Activated CD8-positive, alpha-beta memory T cell treated with anti-CD3 and anti-CD28 coated beads, Interleukin-2, amount 50 U/mL, for 4 hours (primary cell): ENCODE measurements around the gene GULP1.

Experiments
- DNase-seq: peaks from one replicate; pipeline ENCODE4 v3.0.0-alpha.2; 2020

The GULP1 gene

GRCh38 chr2:188381614-188382013 lies 89.9 kb downstream of the GULP1 start:
- DNase-seq = no peak

- DNase-seq = no peak
Measured at GRCh38 chr2:188382107-188382506, 90.4 kb downstream of the GULP1 start.

DNA sequence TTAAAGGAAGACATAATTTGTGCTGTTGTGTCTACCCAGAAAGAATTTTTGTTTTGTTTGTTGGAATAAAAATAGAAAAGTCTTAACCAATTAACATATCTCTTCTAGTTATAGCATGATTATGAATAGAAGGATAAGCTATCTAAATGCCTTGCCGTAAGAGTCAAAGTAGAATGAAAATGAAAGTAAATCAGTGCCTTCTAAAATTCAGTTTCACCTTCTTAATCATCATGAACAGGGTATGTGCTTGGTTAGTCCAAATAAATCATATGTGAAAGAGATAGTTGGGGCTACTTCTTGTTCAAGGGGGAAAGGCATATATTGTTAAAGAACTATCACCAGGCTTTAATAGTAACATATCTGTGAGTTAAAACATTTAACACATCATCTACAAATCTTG lies 91.5 kb downstream of the GULP1 start:
- DNase-seq = no peak

- no peak for DNase-seq
Measured at GRCh38 chr2:188385857-188386256, 94.2 kb downstream of the GULP1 start.

GRCh38 chr2:188388831-188389230 lies 97.2 kb downstream of the GULP1 start:
- no peak for DNase-seq

GRCh38 chr2:188391354-188391753 lies 99.7 kb downstream of the GULP1 start:
- DNase-seq = no peak

DNA sequence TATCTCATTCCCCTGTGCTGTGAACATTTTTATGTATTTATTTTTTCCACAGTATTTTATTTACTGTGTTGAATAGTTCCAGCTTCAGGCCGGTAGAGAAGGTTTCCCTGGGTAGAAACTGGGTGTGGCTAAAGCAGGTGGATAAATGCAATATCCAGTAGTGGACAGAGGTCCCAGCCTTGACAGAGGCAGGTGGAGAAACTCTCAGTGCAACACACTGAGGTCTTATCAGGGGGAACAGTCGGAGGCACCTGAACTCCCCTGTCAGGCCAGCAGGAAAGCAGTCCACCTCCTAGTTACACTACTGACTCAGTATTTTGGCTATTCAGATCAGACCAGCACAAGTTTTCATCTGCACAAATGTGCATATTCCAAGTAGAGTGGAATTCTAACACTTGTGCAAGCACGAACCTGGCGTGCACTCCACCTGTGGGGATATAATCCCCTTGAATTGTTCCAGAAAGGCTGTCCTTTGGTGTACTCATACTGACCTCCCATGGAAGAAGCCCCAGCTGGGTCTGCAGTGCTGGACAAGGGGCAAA lies 103.3 kb downstream of the GULP1 start:
- DNase-seq = no peak

DNA sequence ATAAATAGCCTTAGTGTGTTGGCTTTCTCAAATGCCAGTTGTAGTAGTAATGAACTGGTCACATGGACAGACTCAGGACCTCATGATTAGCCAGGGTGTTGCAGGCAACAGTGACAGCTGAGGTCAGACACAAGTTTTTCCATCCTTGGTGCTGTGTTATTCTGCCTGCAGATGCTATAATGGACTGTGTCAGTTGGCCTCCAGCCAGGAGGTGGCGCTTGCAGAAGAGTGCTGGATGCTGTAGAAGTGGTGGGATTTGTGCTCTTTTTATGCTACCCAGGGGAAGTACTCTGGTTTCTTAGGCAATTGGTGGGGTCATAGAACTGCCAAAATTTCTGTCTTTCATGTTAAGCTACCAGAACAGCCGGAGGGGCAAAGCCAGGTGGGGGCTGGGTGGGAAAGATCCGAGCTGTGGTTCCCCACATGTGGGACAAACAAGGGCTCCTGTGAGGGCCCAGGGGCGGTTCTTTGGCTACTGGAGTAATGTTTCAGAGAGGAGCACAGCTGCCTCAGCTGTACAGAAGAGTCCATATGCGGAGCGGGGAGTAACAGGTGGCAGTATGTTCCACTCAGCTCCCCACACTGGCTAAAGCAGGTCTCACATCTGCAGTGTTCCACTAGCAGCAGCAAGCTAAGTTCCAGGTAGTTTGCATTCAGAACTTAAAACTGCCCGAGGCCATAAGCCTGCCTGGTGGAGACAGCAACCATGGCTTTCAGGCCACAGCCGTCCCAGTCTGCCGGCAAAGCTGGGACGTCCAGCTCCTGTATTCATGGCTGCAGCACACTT lies 104.4 kb downstream of the GULP1 start:
- no peak for DNase-seq

GRCh38 chr2:188399159-188399558 lies 107.5 kb downstream of the GULP1 start:
- DNase-seq = no peak

DNA sequence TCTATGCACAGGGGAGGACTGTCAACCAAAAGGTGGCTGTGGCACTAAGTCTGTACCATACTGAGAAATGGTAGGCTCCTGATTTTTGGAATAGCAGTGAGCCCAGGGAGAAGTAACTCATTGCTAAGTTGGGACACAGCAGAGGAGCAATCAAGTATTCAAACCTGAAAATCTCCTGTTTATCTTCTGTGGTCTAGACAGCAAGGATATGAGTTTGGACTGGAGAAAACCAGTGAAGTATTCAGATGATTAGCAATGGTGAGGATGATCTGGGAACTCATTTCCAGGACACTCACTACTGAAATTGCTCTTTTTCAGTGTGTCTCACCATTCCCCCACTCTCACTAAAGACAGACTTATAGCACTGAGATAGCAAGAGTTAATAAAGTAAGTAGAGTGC lies 112.0 kb downstream of the GULP1 start:
- DNase-seq = no peak

DNA sequence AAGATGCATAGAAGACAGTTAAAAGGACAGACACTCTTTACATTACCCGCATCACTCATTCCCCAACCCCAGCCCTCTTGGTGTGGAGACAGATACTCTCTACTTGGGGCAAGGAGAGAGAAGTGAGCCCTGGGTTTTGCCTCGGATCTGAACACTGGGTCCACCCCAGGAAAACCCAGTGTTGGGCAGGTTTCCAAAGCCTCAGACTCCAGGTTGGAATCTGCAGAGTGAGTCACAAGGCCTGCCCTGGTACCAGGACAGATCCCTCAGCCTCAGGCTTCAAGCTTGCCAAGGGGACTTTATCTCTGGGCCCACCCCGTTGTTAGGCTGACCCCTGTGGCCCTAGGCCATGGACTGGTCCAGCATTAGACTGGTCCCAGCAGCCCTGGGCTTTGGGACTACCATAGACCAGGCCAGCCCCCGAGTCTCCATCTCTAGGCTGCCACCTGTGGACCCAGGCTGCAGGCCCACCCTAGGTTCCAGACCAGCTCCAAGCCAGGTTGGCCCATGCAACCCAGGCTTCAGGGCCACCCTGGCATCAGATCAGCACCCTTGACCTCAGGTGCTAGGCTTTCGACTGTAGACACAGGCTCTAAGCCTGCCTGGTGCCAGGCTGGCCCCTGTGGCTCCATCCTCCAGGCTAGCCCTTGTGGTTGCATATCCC lies 112.8 kb downstream of the GULP1 start:
- DNase-seq = no peak

DNA sequence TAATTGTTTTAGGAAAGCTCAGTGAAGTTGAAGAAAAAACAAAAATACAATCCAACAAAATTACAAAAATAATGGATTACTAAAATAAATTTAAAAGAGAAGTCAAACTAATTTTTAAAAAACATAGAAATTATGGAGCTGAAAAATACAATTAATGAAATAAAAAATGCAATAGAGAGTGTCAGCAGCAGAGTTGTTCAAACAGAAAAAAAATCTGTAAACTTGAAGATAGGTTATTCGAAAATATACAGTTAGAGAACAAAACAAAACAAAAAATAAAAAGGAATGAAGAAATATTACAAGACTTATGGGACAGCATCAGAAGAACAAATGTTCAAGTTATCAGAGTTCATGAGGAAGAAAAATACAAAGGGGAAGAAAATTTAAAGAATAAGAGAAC lies 114.7 kb downstream of the GULP1 start:
- DNase-seq = no peak

DNA sequence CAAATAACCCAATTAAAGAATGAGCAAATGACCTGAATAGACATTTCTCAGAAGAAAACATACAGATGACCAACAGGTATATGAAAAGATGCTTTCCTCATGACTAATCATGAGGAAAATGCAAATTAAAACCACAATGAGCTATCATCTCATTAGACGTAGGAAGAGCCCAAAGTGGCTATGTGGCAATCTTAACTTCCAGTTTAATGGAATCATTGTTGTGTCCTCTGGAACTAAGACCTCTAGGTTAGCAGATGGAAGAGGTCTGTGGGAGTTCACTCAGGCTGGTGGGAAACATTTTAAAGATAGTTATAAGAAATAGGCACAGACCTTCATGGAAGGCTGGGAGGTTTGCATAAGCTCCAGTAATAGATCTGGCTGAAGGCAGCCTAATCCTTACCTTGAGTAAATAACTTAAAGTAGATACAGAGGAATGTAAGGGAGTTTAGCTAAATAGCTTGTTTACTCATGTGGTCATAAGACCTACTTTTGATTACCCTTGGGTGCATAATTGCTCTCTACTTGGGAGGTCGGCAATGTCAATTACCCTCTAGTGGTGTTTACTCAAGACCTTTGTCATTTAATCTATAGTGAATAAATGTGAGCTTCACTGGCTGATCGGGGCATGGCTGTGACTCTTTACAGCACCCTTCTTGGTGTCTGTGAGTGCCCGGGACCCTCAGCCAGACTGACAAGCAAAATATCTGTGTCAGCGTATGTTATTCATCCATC lies 119.0 kb downstream of the GULP1 start:
- no peak for DNase-seq

DNA sequence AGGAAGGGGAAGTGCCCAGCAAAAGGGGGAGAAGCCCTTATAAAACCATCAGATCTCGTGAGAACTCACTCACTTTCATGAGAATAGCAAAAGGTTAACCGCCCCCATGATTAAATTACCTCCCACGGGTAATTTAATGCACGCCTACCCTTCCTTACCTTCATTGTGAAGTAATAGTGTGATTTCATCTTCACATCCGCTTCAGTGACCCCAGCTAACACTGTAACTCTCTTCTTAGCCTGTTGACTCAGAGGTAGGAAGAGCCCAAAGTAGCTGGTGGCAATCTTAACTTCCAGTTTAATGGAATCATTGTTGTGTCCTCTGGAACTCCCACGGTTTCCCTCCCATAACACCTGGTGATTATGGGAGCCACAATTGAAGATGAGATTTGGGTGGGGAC lies 120.5 kb downstream of the GULP1 start:
- DNase-seq = no peak

- DNase-seq = no peak
Measured at GRCh38 chr2:188414411-188414810, 122.7 kb downstream of the GULP1 start.

GRCh38 chr2:188414869-188415753 lies 123.4 kb downstream of the GULP1 start:
- DNase-seq = no peak

DNA sequence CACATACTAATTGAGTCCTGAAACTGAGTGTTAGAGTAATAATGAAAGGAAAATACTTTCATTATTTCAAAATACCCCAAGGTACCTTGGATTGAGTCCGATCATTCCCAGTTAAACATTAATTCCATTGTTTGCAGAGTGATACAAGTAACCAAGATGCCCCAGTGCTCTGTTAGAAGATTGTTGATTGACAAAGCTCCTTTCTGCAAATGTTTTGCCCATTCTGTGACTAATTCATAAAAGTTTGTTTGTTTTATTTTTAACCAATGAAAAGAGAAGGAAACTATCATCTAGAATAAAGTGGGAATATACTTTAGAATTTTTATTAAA lies 124.0 kb downstream of the GULP1 start:
- no peak for DNase-seq

- DNase-seq = no peak
Measured at GRCh38 chr2:188416367-188416766, 124.7 kb downstream of the GULP1 start.

DNA sequence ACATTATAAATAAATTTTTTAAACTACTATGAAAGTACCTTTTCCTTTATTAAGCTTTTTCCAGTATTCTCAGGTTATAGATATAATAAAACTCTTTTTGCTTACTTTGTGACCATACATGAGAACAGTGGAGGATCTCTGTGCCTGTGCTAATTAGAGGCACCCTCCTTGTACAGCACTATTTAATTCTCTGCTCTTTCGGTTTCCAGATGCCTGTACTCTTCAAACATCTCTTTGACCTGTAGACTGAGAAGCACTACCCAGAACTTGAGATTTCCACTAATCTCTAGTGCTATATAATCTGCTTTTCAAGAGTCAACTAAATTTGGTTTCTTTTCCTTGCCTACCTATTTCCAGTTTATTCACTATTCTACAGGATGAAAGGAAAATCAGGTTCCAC lies 131.1 kb downstream of the GULP1 start:
- DNase-seq = no peak

GRCh38 chr2:188425266-188425665 lies 133.6 kb downstream of the GULP1 start:
- no peak for DNase-seq

- no peak for DNase-seq
Measured at GRCh38 chr2:188426121-188426520, 134.4 kb downstream of the GULP1 start.

DNA sequence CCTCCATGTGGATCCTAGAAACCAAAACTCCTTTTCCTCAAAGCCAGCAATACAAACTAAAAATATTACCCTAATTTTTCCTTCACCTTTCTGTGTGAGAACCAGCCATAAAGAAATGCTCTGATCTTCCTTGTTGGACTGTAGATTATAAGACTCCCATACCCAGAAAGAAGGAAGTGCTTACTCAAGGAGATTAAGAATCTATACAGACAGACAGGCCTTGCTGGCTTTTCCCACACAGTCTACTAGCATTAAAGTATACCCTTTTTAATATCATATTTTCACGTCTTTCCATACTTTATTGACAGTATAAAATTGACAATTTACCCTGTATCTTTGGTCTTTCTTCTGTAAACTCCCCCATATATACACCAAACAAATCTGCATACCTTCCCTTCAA lies 139.0 kb downstream of the GULP1 start:
- DNase-seq = no peak

DNA sequence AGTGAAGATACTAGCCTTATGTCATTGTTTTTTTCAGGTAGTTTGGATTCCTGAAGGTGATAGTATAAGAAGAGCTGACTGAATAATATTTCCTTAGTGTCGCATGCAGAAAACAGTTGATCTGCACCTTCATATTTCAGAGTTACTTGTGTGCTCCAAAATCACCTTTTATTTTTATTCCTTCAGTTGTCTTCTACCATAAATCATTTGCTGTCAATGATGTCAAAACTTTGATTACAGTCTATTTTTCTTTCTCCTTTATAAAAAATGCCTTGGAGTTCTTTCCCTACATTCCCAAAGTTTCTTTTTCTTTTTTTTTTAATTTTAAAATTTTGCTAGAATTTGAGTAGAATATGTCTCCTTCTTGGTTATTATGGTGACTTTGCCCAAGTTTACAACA lies 142.3 kb downstream of the GULP1 start:
- no peak for DNase-seq
